GM10266 (cell line): ENCODE measurements around the gene CATSPER3.

Experiments
- DNase-seq: peaks from one replicate; pipeline ENCODE4 v3.0.0; 2012; ENCODE audit errors: extremely low spot score
- CTCF ChIP-seq: IDR thresholded peaks from 2 replicates; pipeline ENCODE4 v1.5.1; 2012; ENCODE audit warnings: mild to moderate bottlenecking, low read depth; ENCODE audit not compliant: control insufficient read depth, insufficient read depth; ENCODE audit errors: missing control alignments

The CATSPER3 gene

GRCh38 chr5:135038205-135038812 lies 70.6 kb downstream of the CATSPER3 start:
- no peak for TF ChIP-seq CTCF
- DNase-seq = no peak

GRCh38 chr5:135038813-135039270 lies 71.1 kb downstream of the CATSPER3 start:
- no peak for TF ChIP-seq CTCF
- no peak for DNase-seq

- no peak for TF ChIP-seq CTCF
- DNase-seq = no peak
These were observed 71.7 kb downstream of the CATSPER3 start for GRCh38 chr5:135039271-135040033.

- DNase-seq = no peak
- no peak for TF ChIP-seq CTCF
These were observed 72.3 kb downstream of the CATSPER3 start for GRCh38 chr5:135040034-135040332.

GRCh38 chr5:135040333-135041144 lies 72.8 kb downstream of the CATSPER3 start:
- no peak for DNase-seq
- TF ChIP-seq CTCF = no peak

- DNase-seq = no peak
- TF ChIP-seq CTCF = no peak
These were observed 73.5 kb downstream of the CATSPER3 start for GRCh38 chr5:135041145-135041587.

- DNase-seq = no peak
- TF ChIP-seq CTCF = no peak
These were observed 74.0 kb downstream of the CATSPER3 start for GRCh38 chr5:135041726-135042125.
